A549 (cell line): ENCODE results near the gene NDUFAF4. TPM values are rescaled to one million over a fixed set of nuclear protein-coding genes. Genes with fewer than 3 reads are reported as not detected.

Source experiments
- ATAC-seq, 2 experiments: fragments of 200-7000 bp in 1 of 2; fragments of >200 bp in 1 of 2; cut with Nextera tagmentation in 1 of 2; cut with Tn5 transposase in 1 of 2; 3 replicates each; pipeline versions ENCODE4 v1.8.0 to v1.9.1; 2018 to 2020; ENCODE audit warnings: mild to moderate bottlenecking in 1 of 2, moderate library complexity in 1 of 2
- CTCF ChIA-PET: fragments of 300-600 bp; sonication (Branson Sonifier 250); formaldehyde crosslinking; extraction: SDS; loops from one replicate; lab custom pipeline; 2021; ENCODE audit warnings: antibody characterized with exemption, inconsistent platforms; lab: Yijun Ruan, JAX
- POLR2A ChIA-PET: fragments of 350-600 bp; formaldehyde crosslinking; extraction: SDS; loops from one replicate; lab custom pipeline; 2021; ENCODE audit warnings: antibody characterized with exemption, inconsistent platforms; lab: Yijun Ruan, JAX
- DNase-seq, 2 experiments: peaks; one replicate each; pipeline versions ENCODE4 v3.0.0 to v3.0.0-alpha.2; 2011 to 2016; ENCODE audit warnings: low read depth in 1 of 2, low spot score in 1 of 2
- FAIRE-seq: peaks from 2 replicates; lab custom pipeline; 2011; peaks lifted over from hg19 to GRCh38; lab: Jason Lieb, UNC
- H3K27ac ChIP-seq, 2 experiments: fragments of >200 bp; sonication (Bioruptor Twin); formaldehyde crosslinking; 3 replicates each; pipeline ENCODE4 v1.5.1; 2016 to 2017
- H3K4me1 ChIP-seq: fragments of >200 bp; sonication (Bioruptor Twin); formaldehyde crosslinking; 3 replicates; pipeline ENCODE4 v1.6.1; 2016
- H3K4me2 ChIP-seq: fragments of >200 bp; sonication (Bioruptor Twin); formaldehyde crosslinking; 3 replicates; pipeline ENCODE4 v1.6.1; 2016
- H3K4me3 ChIP-seq: fragments of >200 bp; sonication (Bioruptor Twin); formaldehyde crosslinking; 3 replicates; pipeline ENCODE4 v1.5.1; 2016
- H3K9me3 ChIP-seq: fragments of >200 bp; sonication (Bioruptor Twin); formaldehyde crosslinking; 3 replicates; pipeline ENCODE4 v1.6.1; 2016
- BHLHE40 ChIP-seq: IDR thresholded peaks from 2 replicates; pipeline ENCODE4 v1.6.1; 2012; ENCODE audit warnings: low read depth, low read length, inconsistent platforms
- CBX2 ChIP-seq: fragments of 200-600 bp; sonication (generic); IDR thresholded peaks from 2 replicates; pipeline ENCODE4 v1.6.1; 2016; ENCODE audit warnings: low read depth, mild to moderate bottlenecking, borderline replicate concordance
- CHD2 ChIP-seq: fragments of 150-350 bp; IDR thresholded peaks from 2 replicates; pipeline ENCODE4 v1.6.1; 2014; ENCODE audit warnings: low read length; ENCODE audit not compliant: partially characterized antibody
- CHD4 ChIP-seq: fragments of 200-600 bp; sonication (generic); IDR thresholded peaks from 2 replicates; pipeline ENCODE4 v1.6.1; 2016; ENCODE audit warnings: antibody characterized with exemption, mild to moderate bottlenecking, borderline replicate concordance
- EHF ChIP-seq: fragments of 250-450 bp; sonication (Bioruptor Pico); IDR thresholded peaks from 2 replicates; pipeline ENCODE4 v1.5.0; 2020; ENCODE audit warnings: mild to moderate bottlenecking
- EHMT2 ChIP-seq: fragments of 200-600 bp; sonication (generic); IDR thresholded peaks from 2 replicates; pipeline ENCODE4 v1.6.1; 2016; ENCODE audit warnings: antibody characterized with exemption, low read depth, mild to moderate bottlenecking, moderate library complexity
- ESRRA ChIP-seq: fragments of 150-350 bp; IDR thresholded peaks from 2 replicates; pipeline ENCODE4 v1.6.1; 2014; ENCODE audit warnings: mild to moderate bottlenecking, low read length, borderline replicate concordance
- FOSB ChIP-seq: fragments of 250-450 bp; sonication (Bioruptor Pico); IDR thresholded peaks from 2 replicates; pipeline ENCODE4 v1.5.0; 2020; ENCODE audit warnings: mild to moderate bottlenecking, moderate library complexity
- FOXS1 ChIP-seq: fragments of 250-450 bp; sonication (Bioruptor Pico); IDR thresholded peaks from 2 replicates; pipeline ENCODE4 v1.5.0; 2020; ENCODE audit warnings: mild to moderate bottlenecking, moderate library complexity
- GATA3 ChIP-seq: IDR thresholded peaks from 2 replicates; pipeline ENCODE4 v1.6.1; 2012; ENCODE audit warnings: borderline replicate concordance
- HDAC2 ChIP-seq: fragments of 200-600 bp; sonication (generic); IDR thresholded peaks from 2 replicates; pipeline ENCODE4 v1.6.1; 2016
- HOXA7 ChIP-seq: fragments of 250-450 bp; sonication (Bioruptor Pico); IDR thresholded peaks from 2 replicates; pipeline ENCODE4 v1.5.0; 2020; ENCODE audit warnings: mild to moderate bottlenecking, moderate library complexity
- HOXB5 ChIP-seq: fragments of 250-450 bp; sonication (Bioruptor Pico); IDR thresholded peaks from 2 replicates; pipeline ENCODE4 v1.5.0; 2020; ENCODE audit warnings: mild to moderate bottlenecking, moderate library complexity
- JUNB ChIP-seq: fragments of >200 bp; sonication (Bioruptor Twin); formaldehyde crosslinking; IDR thresholded peaks from 2 replicates; pipeline ENCODE4 v1.6.1; 2016
- KDM1A ChIP-seq: fragments of 200-600 bp; sonication (generic); IDR thresholded peaks from 2 replicates; pipeline ENCODE4 v1.6.1; 2016; ENCODE audit warnings: low read depth, mild to moderate bottlenecking
- KDM5A ChIP-seq: fragments of 200-600 bp; sonication (generic); IDR thresholded peaks from 2 replicates; pipeline ENCODE4 v1.6.1; 2016; ENCODE audit warnings: antibody characterized with exemption, mild to moderate bottlenecking
- MAZ ChIP-seq: fragments of 150-350 bp; IDR thresholded peaks from 2 replicates; pipeline ENCODE4 v1.6.1; 2014; ENCODE audit warnings: antibody characterized with exemption, low read depth, low read length, borderline replicate concordance
- NPAS2 ChIP-seq: fragments of 250-450 bp; sonication (Bioruptor Pico); IDR thresholded peaks from 2 replicates; pipeline ENCODE4 v1.8.0; 2022; ENCODE audit warnings: mild to moderate bottlenecking, moderate library complexity, borderline replicate concordance
- NR3C1 ChIP-seq: fragments of >200 bp; sonication (Bioruptor Twin); formaldehyde crosslinking; IDR thresholded peaks from 3 replicates; pipeline ENCODE4 v1.6.1; 2017
- POLR2A ChIP-seq: IDR thresholded peaks from 2 replicates; pipeline ENCODE4 v1.6.1; 2012; ENCODE audit warnings: mild to moderate bottlenecking, low read length
- POLR2AphosphoS2 ChIP-seq: conservative IDR thresholded peaks from 2 replicates; pipeline ENCODE4 v1.6.1; 2012; ENCODE audit warnings: low read length, improper control_type of control experiment, inconsistent platforms
- RCOR1 ChIP-seq: fragments of 150-350 bp; IDR thresholded peaks from 2 replicates; pipeline ENCODE4 v1.6.1; 2014; ENCODE audit warnings: antibody characterized with exemption, low read length, low read depth
- RFX5 ChIP-seq: fragments of 450-650 bp; IDR thresholded peaks from 2 replicates; pipeline ENCODE4 v1.7.1; 2014; ENCODE audit warnings: antibody characterized with exemption, mild to moderate bottlenecking, moderate library complexity
- SMC3 ChIP-seq: fragments of >200 bp; sonication (Bioruptor Twin); formaldehyde crosslinking; IDR thresholded peaks from 3 replicates; pipeline ENCODE4 v1.6.1; 2018; ENCODE audit warnings: inconsistent platforms
- TFCP2L1 ChIP-seq: fragments of 250-450 bp; sonication (Bioruptor Pico); IDR thresholded peaks from 2 replicates; pipeline ENCODE4 v1.5.0; 2021; ENCODE audit warnings: mild to moderate bottlenecking
- ZC3H11A ChIP-seq: fragments of 450-650 bp; IDR thresholded peaks from 2 replicates; pipeline ENCODE4 v1.6.1; 2014; ENCODE audit warnings: antibody characterized with exemption, mild to moderate bottlenecking
- ZFP36 ChIP-seq: fragments of 450-650 bp; IDR thresholded peaks from 2 replicates; pipeline ENCODE4 v1.6.1; 2014; ENCODE audit warnings: borderline replicate concordance; ENCODE audit not compliant: partially characterized antibody
- ZNF302 ChIP-seq: fragments of 250-450 bp; sonication (Bioruptor Pico); IDR thresholded peaks from 2 replicates; pipeline ENCODE4 v1.9.0; 2021; ENCODE audit warnings: inconsistent platforms, mild to moderate bottlenecking, moderate library complexity
- ZSCAN20 ChIP-seq: fragments of 250-450 bp; sonication (Bioruptor Pico); IDR thresholded peaks from 2 replicates; pipeline ENCODE4 v1.8.0; 2022; ENCODE audit warnings: mild to moderate bottlenecking, moderate library complexity
- WGBS: methylation state at CpG from one replicate; pipeline ENCODE4 v1.1.6; 2017; ENCODE audit errors: missing lambda C conversion rate; 5-methylcytosine and 5-hydroxymethylcytosine counted together
- polyA plus RNA-seq, 4 experiments: library from polyadenylated mRNA; depleted of rRNA in 3 of 4; stranded (reverse); fragments of >200 nt; fragmentation: RNase III in 1 of 4; extraction: RNeasy Plus Mini Kit Qiagen cat#74134 plus additional on column Dnase treatment in 1 of 4; gene quantifications; 2 replicates in 3 of 4; 3 replicates in 1 of 4; pipeline ENCODE4 v1.2.3, GENCODE V29; 2011 to 2017
- TF ChIP-seq, protein P1 (sequence below): fragments of >200 bp; sonication (Bioruptor Twin); formaldehyde crosslinking; IDR thresholded peaks from 2 replicates; pipeline ENCODE4 v1.6.1; 2016
- TF ChIP-seq, protein P2 (sequence below): fragments of 200-600 bp; sonication (generic); IDR thresholded peaks from 2 replicates; pipeline ENCODE4 v1.6.1; 2016; ENCODE audit warnings: antibody characterized with exemption, mild to moderate bottlenecking, moderate library complexity

The NDUFAF4 gene
- polyA plus RNA-seq, 2 of the 4 experiments (the other 2 are of a cell fraction): 37.9 to 58.7 TPM

DNA sequence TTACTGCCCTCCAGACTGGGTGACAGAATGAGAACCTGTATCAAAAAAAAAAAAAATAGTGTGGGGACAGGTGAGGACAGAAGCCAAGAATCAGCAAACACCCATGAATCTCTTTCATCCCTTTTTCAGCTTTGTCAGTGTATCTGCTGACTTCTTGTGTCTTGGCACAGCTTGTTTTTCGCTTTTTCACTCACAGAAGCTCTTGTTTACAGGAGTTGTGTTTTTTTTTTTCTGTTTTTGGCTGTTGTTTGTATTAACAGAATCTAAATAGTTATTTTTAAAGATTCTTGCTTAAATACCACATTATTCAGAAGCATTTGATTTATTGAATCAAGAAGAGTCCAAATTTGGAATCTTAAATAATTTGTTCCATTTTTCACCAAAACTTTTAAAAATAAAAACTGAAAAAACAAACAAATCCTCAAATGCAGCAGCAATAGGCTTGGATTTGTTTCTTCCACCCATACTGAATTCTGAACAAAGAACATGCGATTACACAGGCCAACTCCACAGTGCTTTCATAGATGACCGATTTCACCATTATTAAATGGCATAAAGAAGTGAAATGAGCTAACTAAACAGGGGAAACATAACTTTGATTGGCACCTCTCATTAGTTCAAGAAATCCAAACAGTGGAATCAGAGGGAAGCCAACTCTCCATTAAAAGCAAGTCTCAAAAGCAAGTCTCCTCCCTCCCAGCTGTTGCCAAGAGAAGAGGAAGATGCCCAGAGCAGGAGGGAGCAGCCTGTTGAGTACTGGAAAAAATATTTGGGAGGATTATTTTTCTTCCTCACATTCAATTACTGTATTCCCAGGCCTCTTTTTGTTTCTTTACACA, 33.3 kb downstream of the NDUFAF4 start:
- no peak overlapping the region for H3K4me2 ChIP-seq
- TF ChIP-seq HDAC2 (no peak), POLR2A (no peak), EHMT2 (no peak), CBX2 (no peak), FOXS1 (CRISPR knock-in tag) (no peak), ZC3H11A (no peak)
- TF ChIP-seq, protein P1, sequence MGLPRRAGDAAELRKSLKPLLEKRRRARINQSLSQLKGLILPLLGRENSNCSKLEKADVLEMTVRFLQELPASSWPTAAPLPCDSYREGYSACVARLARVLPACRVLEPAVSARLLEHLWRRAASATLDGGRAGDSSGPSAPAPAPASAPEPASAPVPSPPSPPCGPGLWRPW: no peak
- H3K9me3 ChIP-seq: no peaks in the 10 kb centered on the region; the same call in 2 of the 3 replicates
- CTCF ChIA-PET: interaction anchor here (1.8 kb wide), 1 partner anchor 34 kb away, joined by 5 read pairs; no protein-coding TSS in a partner anchor
- no peaks in the 10 kb centered on the region for H3K4me1 ChIP-seq
- ATAC-seq (no peak), DNase-seq (no peak), FAIRE-seq (no peak)
- H3K4me3 ChIP-seq: no peak overlapping the region
- no peak overlapping the region for H3K27ac ChIP-seq
- 2% methylated on average over 3 of the region's 3 CpGs for WGBS
- POLR2A ChIA-PET: no interaction called here

DNA sequence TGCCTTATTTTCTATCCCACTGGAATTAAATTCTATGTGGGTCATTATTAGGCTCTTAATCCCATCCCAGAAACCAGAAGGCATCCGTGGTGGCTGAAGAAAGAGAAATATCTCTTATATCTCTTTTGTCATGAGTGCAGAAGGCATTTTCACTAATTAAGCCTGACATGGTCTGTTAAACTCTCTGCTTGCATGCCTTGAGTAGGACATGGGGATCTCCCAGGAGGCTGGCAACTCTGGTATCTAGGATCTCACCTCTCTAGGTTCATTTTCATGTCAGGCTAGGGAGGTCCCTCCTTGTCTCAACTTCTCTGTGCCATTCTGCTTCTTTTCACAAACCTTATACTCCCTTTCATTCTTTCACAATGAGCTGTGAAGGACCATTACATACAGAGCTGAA, 35.1 kb downstream of the NDUFAF4 start:
- no peak for FAIRE-seq
- no peak for ATAC-seq
- POLR2A ChIA-PET: no interaction called here
- no peak overlapping the region for H3K27ac ChIP-seq
- no peak overlapping the region for H3K4me3 ChIP-seq
- DNase-seq: no peak
- no peak overlapping the region for H3K4me2 ChIP-seq
- TF ChIP-seq ESRRA (no peak), POLR2AphosphoS2 (no peak), FOSB (no peak), KDM5A (no peak), ZC3H11A (no peak), NPAS2 (CRISPR knock-in tag) (no peak), ZNF302 (CRISPR knock-in tag) (no peak), GATA3 (no peak), ZSCAN20 (no peak), ZFP36 (no peak), FOXS1 (CRISPR knock-in tag) (no peak), JUNB (no peak), CHD2 (no peak), MAZ (no peak), HOXB5 (CRISPR knock-in tag) (no peak)
- CTCF ChIA-PET: interaction anchor here (0.5 kb wide), 1 partner anchor 834 kb away, joined by 3 read pairs; no protein-coding TSS in a partner anchor
- no peaks in the 10 kb centered on the region; the same call in 2 of the 3 replicates for H3K9me3 ChIP-seq
- 0% methylated on average over 1 of the region's 1 CpG for WGBS
- H3K4me1 ChIP-seq: no peaks in the 10 kb centered on the region

DNA sequence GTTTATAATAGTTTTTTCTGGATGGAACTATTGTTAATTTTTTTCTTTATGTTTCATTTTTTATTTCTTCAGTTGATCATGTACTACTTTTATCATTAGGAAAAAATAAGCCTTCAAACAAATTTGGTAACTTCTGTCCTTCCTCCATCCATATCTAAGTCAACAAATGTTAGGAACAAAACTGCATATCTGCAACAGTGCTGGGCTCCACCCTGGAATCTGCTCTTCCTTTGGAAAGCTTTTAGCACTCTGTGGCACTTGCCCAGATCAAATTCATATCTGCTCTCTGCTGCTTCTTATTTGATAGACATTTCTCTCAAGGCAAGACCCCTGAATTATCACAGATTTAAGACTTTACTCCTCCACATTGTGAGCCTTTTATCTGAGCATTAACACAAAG, 36.1 kb downstream of the NDUFAF4 start:
- DNase-seq: no peak
- CTCF ChIA-PET: no interaction called here
- FAIRE-seq: no peak
- no peak overlapping the region for H3K27ac ChIP-seq
- POLR2A ChIA-PET: no interaction called here
- no peaks in the 10 kb centered on the region; the same call in 2 of the 3 replicates for H3K9me3 ChIP-seq
- TF ChIP-seq ZFP36 (no peak), CHD2 (no peak), ESRRA (no peak), HDAC2 (no peak), KDM5A (no peak), POLR2AphosphoS2 (no peak), RCOR1 (no peak), EHF (CRISPR knock-in tag) (no peak), CHD4 (no peak), KDM1A (no peak), RFX5 (no peak), NR3C1 (no peak), NPAS2 (CRISPR knock-in tag) (no peak), MAZ (no peak), SMC3 (no peak), BHLHE40 (no peak), ZNF302 (CRISPR knock-in tag) (no peak), TFCP2L1 (CRISPR knock-in tag) (no peak), HOXA7 (CRISPR knock-in tag) (no peak)
- TF ChIP-seq, protein P2, sequence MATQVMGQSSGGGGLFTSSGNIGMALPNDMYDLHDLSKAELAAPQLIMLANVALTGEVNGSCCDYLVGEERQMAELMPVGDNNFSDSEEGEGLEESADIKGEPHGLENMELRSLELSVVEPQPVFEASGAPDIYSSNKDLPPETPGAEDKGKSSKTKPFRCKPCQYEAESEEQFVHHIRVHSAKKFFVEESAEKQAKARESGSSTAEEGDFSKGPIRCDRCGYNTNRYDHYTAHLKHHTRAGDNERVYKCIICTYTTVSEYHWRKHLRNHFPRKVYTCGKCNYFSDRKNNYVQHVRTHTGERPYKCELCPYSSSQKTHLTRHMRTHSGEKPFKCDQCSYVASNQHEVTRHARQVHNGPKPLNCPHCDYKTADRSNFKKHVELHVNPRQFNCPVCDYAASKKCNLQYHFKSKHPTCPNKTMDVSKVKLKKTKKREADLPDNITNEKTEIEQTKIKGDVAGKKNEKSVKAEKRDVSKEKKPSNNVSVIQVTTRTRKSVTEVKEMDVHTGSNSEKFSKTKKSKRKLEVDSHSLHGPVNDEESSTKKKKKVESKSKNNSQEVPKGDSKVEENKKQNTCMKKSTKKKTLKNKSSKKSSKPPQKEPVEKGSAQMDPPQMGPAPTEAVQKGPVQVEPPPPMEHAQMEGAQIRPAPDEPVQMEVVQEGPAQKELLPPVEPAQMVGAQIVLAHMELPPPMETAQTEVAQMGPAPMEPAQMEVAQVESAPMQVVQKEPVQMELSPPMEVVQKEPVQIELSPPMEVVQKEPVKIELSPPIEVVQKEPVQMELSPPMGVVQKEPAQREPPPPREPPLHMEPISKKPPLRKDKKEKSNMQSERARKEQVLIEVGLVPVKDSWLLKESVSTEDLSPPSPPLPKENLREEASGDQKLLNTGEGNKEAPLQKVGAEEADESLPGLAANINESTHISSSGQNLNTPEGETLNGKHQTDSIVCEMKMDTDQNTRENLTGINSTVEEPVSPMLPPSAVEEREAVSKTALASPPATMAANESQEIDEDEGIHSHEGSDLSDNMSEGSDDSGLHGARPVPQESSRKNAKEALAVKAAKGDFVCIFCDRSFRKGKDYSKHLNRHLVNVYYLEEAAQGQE: no peak
- no peak overlapping the region for H3K4me3 ChIP-seq
- no peaks in the 10 kb centered on the region for H3K4me1 ChIP-seq
- no peak overlapping the region for H3K4me2 ChIP-seq
- no peak for ATAC-seq
